ENCODE data around the gene CORIN.

The CORIN gene

GRCh38 chr4:47642985-47643760, 194.7 kb downstream of the CORIN start:
- Histone ChIP-seq H3K9me2 (replicated peaks; ENCODE audit: control insufficient read depth, low read length) (no peaks in the 10 kb centered on the region), H3K9me3 (ENCODE audit: control insufficient read depth, insufficient read depth, low read length) (no peaks in the 10 kb centered on the region), H3K36me3 (ENCODE audit: control insufficient read depth, low read length) (no peaks in the 10 kb centered on the region), H4K20me1 (ENCODE audit: control insufficient read depth, insufficient read depth, low read depth, low read length) (no peaks in the 10 kb centered on the region), H3K4me2 (ENCODE audit: low read length) (peak overlapping the region; percentile 55; the same call in 1 of the 2 replicates), H3K79me2 (ENCODE audit: control insufficient read depth, low read length) (no peaks in the 10 kb centered on the region), H3K27ac (ENCODE audit: low read depth, low read length) (no peak overlapping the region), H3K4me1 (ENCODE audit: control insufficient read depth, low read length) (peaks cover 35% of the 10 kb centered on the region), H3F3A (ENCODE audit: control insufficient read depth, insufficient read depth) (no peaks in the 10 kb centered on the region), H3K27me3 (ENCODE audit: control insufficient read depth, low read length) (no peaks in the 10 kb centered on the region), H3K4me3 (ENCODE audit: low read length) (no peak overlapping the region)
- TF ChIP-seq EZH2phosphoT487 (IDR thresholded peaks at IDR 0.05; ENCODE audit: borderline replicate concordance, low read length) (no peak), CTCF (IDR thresholded peaks at IDR 0.05; ENCODE audit: low read depth, low read length, poor library complexity, severe bottlenecking) (no peak)

- H3K4me3 ChIP-seq (ENCODE audit: low read length), result peak overlapping the region; percentile 22
- TF ChIP-seq CTCF (IDR thresholded peaks at IDR 0.05; ENCODE audit: low read depth, low read length, poor library complexity, severe bottlenecking) (no peak), EZH2phosphoT487 (IDR thresholded peaks at IDR 0.05; ENCODE audit: borderline replicate concordance, low read length) (no peak)
Measured at GRCh38 chr4:47642191-47642830, 195.6 kb downstream of the CORIN start.

DNA sequence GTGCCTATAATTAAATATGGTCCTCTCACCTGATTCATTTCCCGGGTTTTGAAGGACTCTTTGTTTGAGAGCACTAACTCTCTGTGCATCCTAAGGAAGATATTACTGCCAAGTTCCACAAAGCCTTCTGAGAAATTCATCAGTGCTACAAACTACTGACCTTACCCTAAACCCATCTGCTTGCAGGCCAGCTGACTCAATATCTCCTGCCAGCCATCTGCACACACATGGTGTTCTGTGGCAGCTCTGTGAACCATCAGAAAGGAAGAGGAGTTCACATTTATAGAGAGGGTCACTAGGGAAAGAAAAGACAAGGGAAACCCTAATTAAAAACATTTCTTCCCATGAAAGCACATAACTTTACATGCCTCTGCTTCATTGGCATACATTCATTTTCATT, 196.1 kb downstream of the CORIN start:
- Histone ChIP-seq H3K4me2 (ENCODE audit: low read length) (peak overlapping the region; percentile 55), H4K20me1 (ENCODE audit: control insufficient read depth, insufficient read depth, low read depth, low read length) (no peaks in the 10 kb centered on the region), H3K36me3 (ENCODE audit: control insufficient read depth, low read length) (no peaks in the 10 kb centered on the region), H3F3A (ENCODE audit: control insufficient read depth, insufficient read depth) (no peaks in the 10 kb centered on the region), H3K27me3 (ENCODE audit: control insufficient read depth, low read length) (no peaks in the 10 kb centered on the region), H3K9me3 (ENCODE audit: control insufficient read depth, insufficient read depth, low read length) (no peaks in the 10 kb centered on the region), H3K9me2 (replicated peaks; ENCODE audit: control insufficient read depth, low read length) (no peaks in the 10 kb centered on the region), H3K4me3 (ENCODE audit: low read length) (peak overlapping the region; percentile 22), H3K4me1 (ENCODE audit: control insufficient read depth, low read length) (peaks cover 35% of the 10 kb centered on the region), H3K79me2 (ENCODE audit: control insufficient read depth, low read length) (no peaks in the 10 kb centered on the region), H3K27ac (ENCODE audit: low read depth, low read length) (no peak overlapping the region)
- TF ChIP-seq CTCF (IDR thresholded peaks at IDR 0.05; ENCODE audit: low read depth, low read length, poor library complexity, severe bottlenecking), result no peak
- TF ChIP-seq EZH2phosphoT487 (IDR thresholded peaks at IDR 0.05; ENCODE audit: borderline replicate concordance, low read length), result no peak

More at GRCh38 chr4:47642191-47642830, 195.6 kb downstream of the CORIN start:
- H3K9me2 ChIP-seq (replicated peaks; ENCODE audit: control insufficient read depth, low read length), result no peaks in the 10 kb centered on the region
- H3K9me3 ChIP-seq (ENCODE audit: control insufficient read depth, insufficient read depth, low read length), result no peaks in the 10 kb centered on the region
- H3K27me3 ChIP-seq (ENCODE audit: control insufficient read depth, low read length), result no peaks in the 10 kb centered on the region
- H3K27ac ChIP-seq (ENCODE audit: low read depth, low read length), result peak overlapping the region; percentile 18; the same call in 1 of the 2 replicates
- H3K79me2 ChIP-seq (ENCODE audit: control insufficient read depth, low read length), result no peaks in the 10 kb centered on the region
- H3F3A ChIP-seq (ENCODE audit: control insufficient read depth, insufficient read depth), result no peaks in the 10 kb centered on the region
- H4K20me1 ChIP-seq (ENCODE audit: control insufficient read depth, insufficient read depth, low read depth, low read length), result no peaks in the 10 kb centered on the region
- H3K4me1 ChIP-seq (ENCODE audit: control insufficient read depth, low read length), result peaks cover 35% of the 10 kb centered on the region
- peak overlapping the region; percentile 55 for H3K4me2 ChIP-seq (ENCODE audit: low read length)
- no peaks in the 10 kb centered on the region for H3K36me3 ChIP-seq (ENCODE audit: control insufficient read depth, low read length)
